ENCODE measurements around the gene UGT1A4.

Gene UGT1A4

DNA sequence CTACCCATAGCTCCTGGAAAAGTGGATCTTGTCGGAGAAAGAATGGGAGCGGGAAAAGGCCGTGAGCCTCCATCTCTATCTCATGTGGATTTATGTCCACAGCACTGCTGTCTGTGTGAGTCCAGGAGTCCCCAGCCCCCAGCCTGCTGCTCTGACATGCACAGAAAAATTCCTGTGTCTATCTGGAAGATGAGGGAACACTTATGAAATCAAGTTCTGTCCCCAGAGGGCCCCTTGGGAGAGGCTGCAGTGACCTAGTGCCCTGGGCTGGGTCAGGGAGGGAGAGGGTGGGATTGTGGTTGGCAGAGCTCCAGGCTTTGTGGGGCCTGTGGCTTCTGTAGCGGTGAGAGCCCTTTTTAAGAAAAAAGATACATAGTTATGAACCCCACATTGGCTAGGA, 98.2 kb downstream of the UGT1A4 start:
- Histone ChIP-seq H3K4me1 (ENCODE audit: control insufficient read depth in 5 of 5, insufficient read depth in 5 of 5, low read length in 5 of 5) (peaks cover 0 to 28% (median 17%) of the 10 kb centered on the region in 5 donors), H3K36me3 (ENCODE audit: control insufficient read depth in 5 of 5, insufficient read depth in 5 of 5, low read length in 5 of 5) (no peaks in the 10 kb centered on the region), H3K9ac (ENCODE audit: low read length in 5 of 5) (no peak overlapping the region), H3K27me3 (ENCODE audit: control insufficient read depth in 5 of 5, insufficient read depth in 4 of 5, low read length in 5 of 5) (peaks cover 0 to under 1% (median 0%) of the 10 kb centered on the region in 5 donors), H3K4me3 (ENCODE audit: low read depth in 1 of 5, low read length in 5 of 5) (no peak overlapping the region), H3K9me3 (ENCODE audit: control insufficient read depth in 5 of 5, low read length in 5 of 5) (peaks cover 0 to 3% (median 0%) of the 10 kb centered on the region in 5 donors), H3K27ac (ENCODE audit: low read depth, low read length) (no peak overlapping the region)

DNA sequence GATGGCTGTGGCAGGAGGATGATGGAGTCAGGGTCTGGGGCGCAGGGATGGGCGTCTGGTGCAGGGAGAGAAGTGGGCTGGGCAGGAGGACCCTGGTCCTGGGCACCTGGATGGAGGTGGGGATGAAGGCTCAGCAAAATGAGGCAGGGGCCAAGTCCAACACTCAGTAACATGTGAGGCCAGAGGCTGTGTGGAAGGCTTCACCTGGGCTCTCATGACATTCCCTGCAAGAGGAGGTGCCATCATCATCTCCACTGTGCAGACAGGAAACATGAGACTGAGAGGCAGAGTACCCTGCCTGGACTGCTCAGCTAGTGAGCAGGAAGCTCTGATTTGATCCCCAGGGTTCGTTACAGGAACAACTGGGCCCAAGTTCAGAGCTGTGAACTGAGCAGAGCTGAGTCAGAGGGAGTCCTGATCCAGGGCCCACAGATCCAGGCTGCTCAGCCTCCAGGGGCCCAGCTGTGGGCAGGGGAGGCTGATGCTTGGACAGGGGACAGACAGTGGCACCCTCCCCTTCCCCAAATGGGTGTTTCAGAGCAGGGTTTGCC, 98.9 kb downstream of the UGT1A4 start:
- peaks cover 0 to 28% (median 17%) of the 10 kb centered on the region in 5 donors for H3K4me1 ChIP-seq (ENCODE audit: control insufficient read depth in 5 of 5, insufficient read depth in 5 of 5, low read length in 5 of 5)
- no peak overlapping the region for H3K27ac ChIP-seq (ENCODE audit: low read depth, low read length)
- H3K9me3 ChIP-seq (ENCODE audit: control insufficient read depth in 5 of 5, low read length in 5 of 5): peaks cover 0 to 3% (median 0%) of the 10 kb centered on the region in 5 donors
- H3K9ac ChIP-seq (ENCODE audit: low read length in 5 of 5): no peak overlapping the region
- no peaks in the 10 kb centered on the region for H3K36me3 ChIP-seq (ENCODE audit: control insufficient read depth in 5 of 5, insufficient read depth in 5 of 5, low read length in 5 of 5)
- H3K27me3 ChIP-seq (ENCODE audit: control insufficient read depth in 5 of 5, insufficient read depth in 4 of 5, low read length in 5 of 5): no peaks in the 10 kb centered on the region
- no peak overlapping the region for H3K4me3 ChIP-seq (ENCODE audit: low read depth in 1 of 5, low read length in 5 of 5)

DNA sequence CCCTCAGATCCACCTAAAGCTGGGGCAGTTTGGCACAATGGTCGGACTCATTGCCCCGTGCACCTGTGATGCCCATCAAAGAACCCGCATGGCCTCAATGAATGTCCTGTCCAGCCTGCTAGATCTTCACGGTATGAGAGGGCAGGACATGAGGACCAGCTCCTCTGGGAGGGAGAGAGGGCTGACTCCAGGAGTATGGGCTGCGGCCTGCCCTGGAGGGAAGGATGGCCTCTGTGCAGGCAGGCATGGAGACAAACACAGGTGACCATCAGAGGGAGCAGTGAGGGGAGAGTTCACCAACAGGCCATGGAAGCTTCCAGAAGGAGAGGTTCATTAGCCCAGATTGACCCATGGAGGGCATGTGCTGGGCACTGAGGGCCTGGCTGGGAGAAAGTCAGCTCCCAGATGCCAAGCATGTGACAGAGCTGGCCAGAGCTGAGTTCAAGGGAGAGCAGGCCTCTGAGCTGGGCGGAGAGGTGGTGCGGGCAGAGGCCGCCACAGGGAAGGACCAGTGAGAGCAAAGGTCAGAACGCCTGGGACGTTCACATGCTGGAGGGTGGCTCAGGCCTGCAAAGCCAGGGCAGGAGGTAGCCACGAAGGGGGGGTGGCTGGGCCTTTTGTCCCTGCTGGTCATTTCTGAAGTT, 99.6 kb downstream of the UGT1A4 start:
- Histone ChIP-seq H3K9ac (ENCODE audit: low read length in 5 of 5) (no peak overlapping the region), H3K9me3 (ENCODE audit: control insufficient read depth in 5 of 5, low read length in 5 of 5) (peaks cover 0 to 3% (median 0%) of the 10 kb centered on the region in 5 donors), H3K27me3 (ENCODE audit: control insufficient read depth in 5 of 5, insufficient read depth in 4 of 5, low read length in 5 of 5) (no peaks in the 10 kb centered on the region), H3K4me1 (ENCODE audit: control insufficient read depth in 5 of 5, insufficient read depth in 5 of 5, low read length in 5 of 5) (peaks cover 0 to 28% (median 17%) of the 10 kb centered on the region in 5 donors), H3K4me3 (ENCODE audit: low read depth in 1 of 5, low read length in 5 of 5) (no peak overlapping the region), H3K36me3 (ENCODE audit: control insufficient read depth in 5 of 5, insufficient read depth in 5 of 5, low read length in 5 of 5) (no peaks in the 10 kb centered on the region), H3K27ac (ENCODE audit: low read depth, low read length) (no peak overlapping the region)

DNA sequence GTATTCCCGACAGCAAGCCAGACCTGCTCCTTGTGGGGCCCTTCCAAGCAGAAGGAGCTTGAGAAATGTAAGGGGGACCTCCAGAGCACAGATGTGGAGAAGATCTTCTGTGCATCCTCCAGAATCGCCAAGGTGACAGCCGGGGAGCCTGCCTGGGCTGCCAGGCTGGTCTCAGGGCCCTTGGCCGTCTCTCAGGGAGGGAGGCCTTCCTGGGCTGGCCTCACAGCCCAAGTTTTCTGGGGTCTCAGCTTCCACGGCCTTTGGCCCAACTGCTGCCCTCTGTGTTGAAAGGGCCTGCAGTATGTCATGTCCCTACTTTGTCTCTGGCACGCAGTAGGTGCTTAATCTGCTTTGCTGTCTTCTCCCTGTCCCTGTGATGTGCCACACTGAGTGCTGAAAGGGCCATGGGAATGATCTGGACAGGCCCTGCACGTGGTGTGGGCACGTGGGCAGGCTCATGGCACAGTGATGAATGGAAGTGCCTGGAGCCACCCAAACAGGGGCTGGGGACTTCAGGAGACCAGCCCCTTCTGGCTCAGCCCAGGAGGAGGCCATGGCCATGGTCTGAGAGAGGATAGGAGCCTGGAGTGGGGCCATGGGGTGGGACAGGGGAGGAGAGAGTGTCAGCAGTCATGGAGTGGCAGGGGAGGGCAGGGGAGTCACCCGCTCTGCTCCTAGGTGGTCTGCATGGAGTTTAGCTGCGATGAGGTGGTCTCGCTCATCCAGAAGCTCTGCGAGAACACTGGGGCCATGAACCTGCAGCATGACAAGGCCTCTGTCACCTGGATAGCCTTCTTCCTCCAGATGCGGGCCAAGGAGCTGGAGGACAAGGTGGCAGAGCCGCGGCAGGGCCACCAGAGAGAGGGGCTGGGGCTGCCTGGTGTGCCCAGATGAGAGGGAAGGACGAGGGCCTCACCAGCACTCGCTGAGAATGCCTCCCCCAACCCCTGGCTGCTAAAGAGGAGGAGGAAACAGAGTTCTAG, 100.4 kb downstream of the UGT1A4 start:
- peaks cover 0 to 35% (median 17%) of the 10 kb centered on the region in 5 donors for H3K4me1 ChIP-seq (ENCODE audit: control insufficient read depth in 5 of 5, insufficient read depth in 5 of 5, low read length in 5 of 5)
- no peaks in the 10 kb centered on the region for H3K27me3 ChIP-seq (ENCODE audit: control insufficient read depth in 5 of 5, insufficient read depth in 4 of 5, low read length in 5 of 5)
- no peak overlapping the region for H3K4me3 ChIP-seq (ENCODE audit: low read depth in 1 of 5, low read length in 5 of 5)

DNA sequence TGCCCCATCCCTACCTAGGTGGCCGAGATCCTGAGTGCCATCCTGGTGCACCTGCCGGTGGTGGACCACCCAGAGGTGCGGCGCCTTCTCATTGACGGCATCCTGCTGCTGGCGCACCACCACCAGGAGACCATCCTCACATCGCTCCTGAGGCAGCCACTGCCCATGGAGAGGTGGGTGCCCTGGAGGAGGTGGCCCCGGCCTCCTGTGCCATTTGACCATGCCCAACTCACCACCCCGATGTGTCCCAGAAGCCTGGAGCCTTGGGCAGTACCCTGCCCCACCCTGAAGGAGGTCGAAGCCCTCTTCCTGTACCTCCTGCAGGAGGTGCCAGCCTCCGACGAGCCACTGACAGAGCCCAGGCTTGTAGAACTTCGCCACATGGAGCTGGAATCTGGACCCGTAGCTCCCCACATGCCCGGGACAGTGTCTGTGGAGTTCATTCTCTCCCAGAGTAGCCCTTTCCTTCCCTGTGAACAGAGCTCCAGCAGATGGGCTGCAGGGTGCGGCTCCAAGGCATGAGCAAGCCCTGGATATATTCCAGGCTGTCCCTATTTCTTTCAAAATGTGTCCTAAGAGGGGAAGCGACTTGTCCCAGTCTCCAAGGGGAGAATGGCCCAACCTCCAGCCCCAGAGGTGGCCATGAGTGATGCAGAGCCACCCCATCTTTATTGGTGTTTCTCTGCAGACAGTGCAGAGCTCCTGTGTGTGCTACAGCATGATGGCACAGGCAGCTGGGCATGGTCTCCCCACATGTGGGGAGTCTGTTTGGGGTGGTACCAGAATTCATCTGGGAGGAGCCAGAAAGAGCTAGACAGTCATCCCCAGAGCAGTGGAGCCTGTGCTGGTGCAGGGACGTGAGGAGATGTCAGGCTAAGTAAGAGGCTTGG, 101.6 kb downstream of the UGT1A4 start:
- Histone ChIP-seq H3K27me3 (ENCODE audit: control insufficient read depth in 5 of 5, insufficient read depth in 4 of 5, low read length in 5 of 5) (no peaks in the 10 kb centered on the region), H3K4me1 (ENCODE audit: control insufficient read depth in 5 of 5, insufficient read depth in 5 of 5, low read length in 5 of 5) (peaks cover 0 to 35% (median 17%) of the 10 kb centered on the region in 5 donors), H3K36me3 (ENCODE audit: control insufficient read depth in 5 of 5, insufficient read depth in 5 of 5, low read length in 5 of 5) (no peaks in the 10 kb centered on the region), H3K4me3 (ENCODE audit: low read depth in 1 of 5, low read length in 5 of 5) (no peak overlapping the region), H3K9me3 (ENCODE audit: control insufficient read depth in 5 of 5, low read length in 5 of 5) (peaks cover 0 to 3% (median 0%) of the 10 kb centered on the region in 5 donors), H3K9ac (ENCODE audit: low read length in 5 of 5) (no peak overlapping the region), H3K27ac (ENCODE audit: low read depth, low read length) (no peak overlapping the region)

More for the DNA sequence above, 100.4 kb downstream of the UGT1A4 start:
- Histone ChIP-seq H3K27ac (ENCODE audit: low read depth, low read length) (no peak overlapping the region), H3K9me3 (ENCODE audit: control insufficient read depth in 5 of 5, low read length in 5 of 5) (peaks cover 0 to 3% (median 0%) of the 10 kb centered on the region in 5 donors), H3K36me3 (ENCODE audit: control insufficient read depth in 5 of 5, insufficient read depth in 5 of 5, low read length in 5 of 5) (no peaks in the 10 kb centered on the region), H3K9ac (ENCODE audit: low read length in 5 of 5) (no peak overlapping the region)

DNA sequence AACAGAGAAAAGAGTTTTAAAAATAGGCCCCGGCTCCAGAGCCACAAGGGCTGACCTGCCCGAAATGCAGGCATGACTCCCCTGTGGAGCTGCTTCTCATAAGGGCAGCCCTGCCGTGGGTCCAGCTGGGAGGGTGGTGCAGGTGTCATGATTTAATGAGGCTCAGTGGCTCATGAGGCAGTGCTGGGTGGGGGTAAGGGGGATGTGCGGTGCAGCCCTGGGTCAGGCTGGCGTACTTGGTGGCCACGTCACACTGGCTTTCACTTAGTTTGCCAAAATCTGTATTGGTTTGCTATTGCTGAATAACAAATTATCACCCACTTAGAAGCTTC, 102.2 kb downstream of the UGT1A4 start:
- H3K4me1 ChIP-seq (ENCODE audit: control insufficient read depth in 5 of 5, insufficient read depth in 5 of 5, low read length in 5 of 5): peaks cover 0 to 35% (median 17%) of the 10 kb centered on the region in 5 donors

DNA sequence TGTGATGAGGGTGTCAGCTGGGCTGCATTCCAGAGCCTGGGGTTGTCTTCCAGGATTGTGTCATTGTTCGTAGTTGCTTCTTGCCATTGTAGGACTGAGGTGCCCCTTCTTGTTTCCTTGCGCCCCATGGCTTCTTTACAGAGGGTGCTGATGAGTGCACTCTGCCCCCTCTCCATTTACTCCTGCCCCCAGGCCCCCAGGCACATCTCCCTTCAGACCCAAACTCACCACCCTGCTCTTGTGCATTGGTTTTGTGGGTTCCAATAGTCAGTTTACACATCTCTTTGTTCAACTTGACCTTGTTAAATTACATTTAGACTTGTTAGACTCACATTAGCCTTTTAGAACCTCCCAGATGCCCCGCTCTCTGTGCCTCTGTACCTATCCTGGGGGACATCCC, 102.7 kb downstream of the UGT1A4 start:
- Histone ChIP-seq H3K9me3 (ENCODE audit: control insufficient read depth in 5 of 5, low read length in 5 of 5) (peaks cover 0 to 3% (median 0%) of the 10 kb centered on the region in 5 donors), H3K4me3 (ENCODE audit: low read depth in 1 of 5, low read length in 5 of 5) (no peak overlapping the region), H3K9ac (ENCODE audit: low read length in 5 of 5) (no peak overlapping the region)

More for the DNA sequence above, 102.2 kb downstream of the UGT1A4 start:
- Histone ChIP-seq H3K36me3 (ENCODE audit: control insufficient read depth in 5 of 5, insufficient read depth in 5 of 5, low read length in 5 of 5) (no peaks in the 10 kb centered on the region), H3K9me3 (ENCODE audit: control insufficient read depth in 5 of 5, low read length in 5 of 5) (peaks cover 0 to 3% (median 0%) of the 10 kb centered on the region in 5 donors), H3K27me3 (ENCODE audit: control insufficient read depth in 5 of 5, insufficient read depth in 4 of 5, low read length in 5 of 5) (no peaks in the 10 kb centered on the region), H3K9ac (ENCODE audit: low read length in 5 of 5) (no peak overlapping the region), H3K27ac (ENCODE audit: low read depth, low read length) (no peak overlapping the region), H3K4me3 (ENCODE audit: low read depth in 1 of 5, low read length in 5 of 5) (no peak overlapping the region)

DNA sequence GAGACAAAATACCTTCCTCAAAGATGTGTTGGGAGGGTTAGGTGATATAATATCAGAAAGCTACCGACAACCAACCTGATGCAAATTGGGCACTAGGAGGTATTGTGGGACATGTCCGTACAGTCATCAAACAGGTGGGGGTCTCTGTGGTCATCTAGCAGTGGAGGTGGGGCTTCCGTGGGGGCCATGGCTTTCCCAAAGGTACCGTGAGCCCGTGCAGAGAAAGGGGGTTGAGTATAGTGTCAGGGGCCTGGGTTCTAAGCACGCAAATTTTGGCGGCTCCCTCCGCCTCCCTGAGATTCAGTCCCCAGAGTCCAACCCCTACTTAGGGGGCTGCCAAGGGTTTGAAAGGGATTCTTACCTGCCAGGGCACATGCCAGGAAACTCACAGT, 103.2 kb downstream of the UGT1A4 start:
- no peak overlapping the region for H3K27ac ChIP-seq (ENCODE audit: low read depth, low read length)

More for the DNA sequence above, 102.7 kb downstream of the UGT1A4 start:
- H3K27ac ChIP-seq (ENCODE audit: low read depth, low read length): no peak overlapping the region
- no peaks in the 10 kb centered on the region for H3K27me3 ChIP-seq (ENCODE audit: control insufficient read depth in 5 of 5, insufficient read depth in 4 of 5, low read length in 5 of 5)
- peaks cover 0 to 35% (median 17%) of the 10 kb centered on the region in 5 donors for H3K4me1 ChIP-seq (ENCODE audit: control insufficient read depth in 5 of 5, insufficient read depth in 5 of 5, low read length in 5 of 5)
- H3K36me3 ChIP-seq (ENCODE audit: control insufficient read depth in 5 of 5, insufficient read depth in 5 of 5, low read length in 5 of 5): no peaks in the 10 kb centered on the region

DNA sequence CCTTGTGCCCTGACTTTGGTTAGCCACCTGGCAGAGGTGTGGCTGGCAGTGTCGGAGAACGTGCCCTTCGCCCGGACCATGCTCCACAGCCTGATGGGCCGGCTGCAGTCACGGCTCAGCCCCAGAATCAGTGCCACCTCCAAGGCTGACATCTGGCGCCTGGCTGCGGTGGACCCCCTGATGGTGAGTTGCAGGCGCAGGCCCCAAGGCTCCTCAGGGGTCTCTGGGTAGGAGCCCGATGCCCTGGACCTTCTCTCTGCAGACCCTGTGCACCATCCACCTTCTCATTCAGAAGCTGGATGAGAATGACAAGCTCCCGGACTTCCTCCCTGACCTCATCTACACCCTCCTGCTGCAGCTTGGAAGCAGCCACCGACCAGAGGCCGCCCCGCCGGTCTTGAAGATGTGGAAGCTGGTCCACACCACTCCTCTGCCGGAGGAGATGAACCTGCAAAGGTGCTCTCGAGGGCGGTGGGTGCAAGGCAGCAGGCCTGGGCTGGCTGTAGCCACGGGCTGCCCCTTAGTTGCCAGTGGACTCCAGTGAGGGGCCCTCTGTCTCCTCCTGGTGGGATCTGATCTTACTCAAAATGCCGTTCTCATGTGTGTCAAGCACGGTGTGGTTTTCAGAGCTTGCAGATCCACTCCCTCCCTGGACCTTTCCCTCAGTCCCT, 103.7 kb downstream of the UGT1A4 start:
- Histone ChIP-seq H3K4me3 (ENCODE audit: low read depth in 1 of 5, low read length in 5 of 5) (no peak overlapping the region), H3K9me3 (ENCODE audit: control insufficient read depth in 5 of 5, low read length in 5 of 5) (no peaks in the 10 kb centered on the region), H3K4me1 (ENCODE audit: control insufficient read depth in 5 of 5, insufficient read depth in 5 of 5, low read length in 5 of 5) (peaks cover 0 to 25% (median 8%) of the 10 kb centered on the region in 5 donors), H3K36me3 (ENCODE audit: control insufficient read depth in 5 of 5, insufficient read depth in 5 of 5, low read length in 5 of 5) (no peaks in the 10 kb centered on the region), H3K9ac (ENCODE audit: low read length in 5 of 5) (no peak overlapping the region), H3K27me3 (ENCODE audit: control insufficient read depth in 5 of 5, insufficient read depth in 4 of 5, low read length in 5 of 5) (no peaks in the 10 kb centered on the region), H3K27ac (ENCODE audit: low read depth, low read length) (no peak overlapping the region)

More for the DNA sequence above, 103.2 kb downstream of the UGT1A4 start:
- no peak overlapping the region for H3K4me3 ChIP-seq (ENCODE audit: low read depth in 1 of 5, low read length in 5 of 5)
- H3K9ac ChIP-seq (ENCODE audit: low read length in 5 of 5): no peak overlapping the region
- H3K36me3 ChIP-seq (ENCODE audit: control insufficient read depth in 5 of 5, insufficient read depth in 5 of 5, low read length in 5 of 5): no peaks in the 10 kb centered on the region
- no peaks in the 10 kb centered on the region for H3K27me3 ChIP-seq (ENCODE audit: control insufficient read depth in 5 of 5, insufficient read depth in 4 of 5, low read length in 5 of 5)
- H3K9me3 ChIP-seq (ENCODE audit: control insufficient read depth in 5 of 5, low read length in 5 of 5): no peaks in the 10 kb centered on the region
- peaks cover 0 to 31% (median 13%) of the 10 kb centered on the region in 5 donors for H3K4me1 ChIP-seq (ENCODE audit: control insufficient read depth in 5 of 5, insufficient read depth in 5 of 5, low read length in 5 of 5)
